H54 (cell line): ENCODE results near the gene SLC25A52.
"Not testable (repeated sequence)": the region's sequence is repeated elsewhere in the genome, so short reads cannot be mapped to it uniquely, and the experiment has no call there.

Source experiments
- DNase-seq: peaks from one replicate; pipeline ENCODE4 v3.0.0; 2011; ENCODE audit warnings: low spot score, mixed read lengths; ENCODE audit not compliant: insufficient read length
- FAIRE-seq: peaks from 3 replicates; lab custom pipeline; 2011; peaks lifted over from hg19 to GRCh38; lab: Jason Lieb, UNC
- POLR2A ChIP-seq: IDR thresholded peaks from 2 replicates; pipeline ENCODE4 v1.6.1; 2011; ENCODE audit warnings: low read depth, mild to moderate bottlenecking, low read length

SLC25A52 gene

DNA sequence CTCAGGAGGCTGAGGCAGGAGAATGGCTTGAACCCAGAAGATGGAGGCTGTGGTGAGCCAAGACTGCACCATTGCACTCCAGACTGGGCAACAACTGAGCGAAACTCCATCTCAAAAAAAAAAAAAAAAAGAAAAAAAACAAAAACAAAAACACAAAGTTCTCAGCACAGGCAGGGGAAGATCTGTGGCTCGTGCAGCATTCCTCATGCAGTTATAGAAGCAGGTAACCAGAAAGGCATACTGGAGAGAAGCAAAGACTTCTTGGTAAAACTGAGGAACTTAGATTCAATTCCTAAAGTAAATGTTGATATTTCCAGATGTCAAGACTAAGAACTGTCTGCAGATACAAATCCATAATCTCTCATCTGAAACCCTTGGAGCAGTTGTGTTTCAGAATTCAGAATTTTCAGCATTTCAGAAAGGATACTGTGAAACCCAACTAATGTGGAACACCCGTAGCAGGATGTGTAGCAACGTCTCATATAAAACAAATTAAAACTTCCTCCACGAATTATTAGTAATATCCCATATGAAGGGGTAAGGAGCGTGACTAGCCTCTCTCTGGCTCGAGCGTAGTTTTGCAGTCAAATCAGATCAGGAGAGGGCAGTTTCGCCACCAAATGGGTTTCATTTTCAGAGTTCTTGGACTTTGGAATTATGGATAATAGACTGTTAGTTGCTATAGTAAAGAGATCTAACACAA is 13.2 kb upstream of the SLC25A52 start:
- TF ChIP-seq POLR2A, result no peak
- no peak for DNase-seq
- no peak for FAIRE-seq

DNA sequence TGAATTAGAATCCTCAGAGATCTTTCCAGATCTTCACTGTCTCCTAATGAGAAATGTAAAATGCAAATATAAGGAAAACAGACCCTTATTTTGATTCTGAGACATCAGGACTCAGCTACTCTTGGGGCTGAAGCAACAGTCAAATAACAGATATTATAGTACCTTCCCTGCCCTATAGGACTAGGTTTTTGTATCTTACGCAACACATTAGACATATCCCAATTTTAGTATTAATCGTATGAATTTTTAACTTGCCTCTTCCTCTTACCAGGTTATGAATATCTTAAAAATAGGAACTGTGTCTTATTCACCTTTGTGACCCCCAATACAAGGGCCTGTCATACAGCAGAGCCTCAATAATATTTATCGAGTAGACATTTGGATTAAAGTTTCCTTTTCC is 12.0 kb upstream of the SLC25A52 start:
- FAIRE-seq (no peak), DNase-seq (no peak)
- TF ChIP-seq POLR2A, result no peak

DNA sequence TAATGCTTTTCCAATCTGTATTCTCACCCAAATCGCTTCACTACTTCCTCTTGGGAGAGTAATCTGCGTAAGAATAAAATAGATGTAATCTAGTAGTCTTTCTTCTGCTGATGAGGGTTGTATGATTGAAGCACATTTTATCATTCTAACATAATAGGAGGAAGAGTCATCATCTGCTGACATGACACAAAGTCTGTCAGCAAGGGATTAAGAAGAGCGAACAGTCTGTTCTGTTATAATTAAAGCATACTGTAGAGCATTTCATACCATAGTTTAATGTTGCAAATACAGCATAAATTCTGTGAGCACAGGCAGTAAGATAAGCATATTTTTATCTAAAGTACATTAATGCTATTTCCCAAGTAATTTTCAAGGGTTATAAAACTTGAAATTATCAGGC is 10.4 kb downstream of the SLC25A52 start:
- no peak for FAIRE-seq
- TF ChIP-seq POLR2A, result no peak
- no peak for DNase-seq

GRCh38 chr18:31746396-31746795 is 14.3 kb downstream of the SLC25A52 start:
- DNase-seq (no peak), FAIRE-seq (no peak)
- TF ChIP-seq POLR2A, result no peak

DNA sequence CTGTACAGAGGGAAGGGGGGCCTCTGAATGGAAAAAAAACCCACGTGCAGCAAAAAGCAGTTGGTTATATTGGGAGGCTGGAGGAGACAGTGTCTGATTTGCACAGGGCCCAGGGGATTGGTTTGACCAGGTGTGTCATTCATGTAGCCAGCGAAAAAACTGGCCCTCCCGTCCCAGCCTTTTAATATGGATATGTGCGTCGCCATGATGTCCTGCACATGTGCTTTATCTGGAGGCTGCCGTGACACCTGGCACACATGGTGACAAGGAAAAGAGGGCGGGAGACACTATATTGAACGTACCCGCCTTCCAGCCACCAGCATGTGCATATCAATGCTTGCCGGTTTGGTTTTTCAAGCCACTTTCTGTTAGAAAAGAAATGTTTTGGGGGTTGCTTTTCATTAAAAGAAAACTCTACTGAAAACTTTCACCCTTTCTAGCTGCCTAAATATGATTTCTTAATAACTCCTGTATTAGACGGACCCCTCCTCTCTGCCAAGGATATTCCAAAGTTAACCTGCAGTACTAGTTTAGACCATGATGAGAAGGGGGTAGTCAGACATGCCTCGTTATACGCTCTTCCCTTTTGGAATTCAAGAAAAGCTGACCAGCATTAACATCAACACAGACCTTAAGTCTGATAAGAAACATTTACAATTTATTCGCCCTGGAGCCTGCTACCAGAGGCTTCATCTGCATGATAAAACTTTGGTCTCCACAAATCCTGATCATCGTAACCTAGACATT is 16.2 kb downstream of the SLC25A52 start:
- FAIRE-seq (no peak), DNase-seq (no peak)
- TF ChIP-seq POLR2A, result no peak

GRCh38 chr18:31743600-31743999 is 17.1 kb downstream of the SLC25A52 start:
- not testable (repeated sequence) for DNase-seq, FAIRE-seq

DNA sequence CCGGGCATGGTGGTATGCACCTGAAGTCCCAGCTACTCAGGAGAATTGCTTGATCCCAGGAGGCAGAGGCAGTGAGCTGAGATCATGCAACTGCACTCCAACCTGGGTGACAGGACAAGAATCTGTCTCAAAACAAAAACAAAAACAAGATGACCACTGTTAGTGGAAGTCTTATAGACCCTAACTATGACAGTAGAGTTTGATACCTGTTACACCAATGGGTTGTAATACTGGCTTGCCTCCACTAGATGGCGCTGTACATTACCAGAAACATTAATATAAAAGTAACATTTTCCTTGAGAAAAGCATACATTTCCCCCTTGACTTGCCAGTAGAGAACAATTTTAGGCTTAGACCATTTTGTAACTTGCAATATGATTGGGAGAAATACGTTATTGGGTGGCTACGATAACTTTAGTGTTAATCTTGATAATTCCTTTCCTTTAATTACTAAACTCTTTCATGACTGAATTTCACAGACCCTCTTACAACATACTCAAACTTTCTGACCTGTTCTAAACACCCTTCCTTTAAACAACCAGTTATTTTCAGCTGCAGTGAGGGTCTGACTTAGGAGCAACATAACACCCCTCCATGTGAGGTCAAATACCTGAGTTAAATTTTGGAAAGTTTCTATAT is 19.5 kb downstream of the SLC25A52 start:
- FAIRE-seq, result no peak
- DNase-seq, result no peak

DNA sequence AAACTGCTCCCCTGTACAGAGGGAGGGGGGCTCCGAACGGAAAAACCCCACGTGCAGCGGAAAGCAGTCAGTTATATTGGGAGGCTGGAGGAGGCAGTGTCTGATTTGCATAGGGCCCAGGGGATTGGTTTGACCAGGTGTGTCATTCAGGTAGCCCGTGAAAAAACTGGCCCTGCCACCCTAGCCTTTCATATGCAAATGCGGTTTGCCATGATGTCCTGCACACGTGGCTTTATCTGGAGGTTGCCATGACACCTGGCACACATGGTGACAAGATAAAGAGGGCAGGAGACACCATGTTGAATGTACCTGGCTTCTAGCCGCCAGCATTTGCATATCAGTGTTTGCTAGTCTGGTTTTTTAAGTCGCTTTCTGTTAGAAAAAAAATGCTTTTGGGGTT is 20.5 kb downstream of the SLC25A52 start:
- FAIRE-seq, result no peak
- no peak for DNase-seq
- no peak for TF ChIP-seq POLR2A

More for the DNA sequence above, 19.5 kb downstream of the SLC25A52 start:
- no peak for TF ChIP-seq POLR2A

DNA sequence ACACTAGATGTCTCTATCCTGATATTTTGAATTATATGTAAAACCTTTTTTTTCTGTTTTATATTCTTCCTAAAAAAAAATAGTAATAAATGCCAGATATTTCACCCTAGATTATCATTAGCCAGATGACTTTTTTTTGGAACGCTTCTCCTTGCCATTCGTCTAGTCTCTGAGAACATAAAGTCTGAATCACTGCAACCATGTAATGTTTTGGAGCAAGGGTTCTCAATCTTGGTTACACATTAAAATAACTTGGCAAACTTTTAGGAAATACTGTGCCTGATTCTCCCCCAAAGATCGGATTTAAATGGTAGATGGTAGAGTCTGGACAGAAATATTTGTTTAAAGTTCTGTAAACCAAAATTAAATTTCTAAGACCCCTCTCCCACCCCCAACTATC is 21.0 kb downstream of the SLC25A52 start:
- TF ChIP-seq POLR2A, result no peak
- no peak for FAIRE-seq

DNA sequence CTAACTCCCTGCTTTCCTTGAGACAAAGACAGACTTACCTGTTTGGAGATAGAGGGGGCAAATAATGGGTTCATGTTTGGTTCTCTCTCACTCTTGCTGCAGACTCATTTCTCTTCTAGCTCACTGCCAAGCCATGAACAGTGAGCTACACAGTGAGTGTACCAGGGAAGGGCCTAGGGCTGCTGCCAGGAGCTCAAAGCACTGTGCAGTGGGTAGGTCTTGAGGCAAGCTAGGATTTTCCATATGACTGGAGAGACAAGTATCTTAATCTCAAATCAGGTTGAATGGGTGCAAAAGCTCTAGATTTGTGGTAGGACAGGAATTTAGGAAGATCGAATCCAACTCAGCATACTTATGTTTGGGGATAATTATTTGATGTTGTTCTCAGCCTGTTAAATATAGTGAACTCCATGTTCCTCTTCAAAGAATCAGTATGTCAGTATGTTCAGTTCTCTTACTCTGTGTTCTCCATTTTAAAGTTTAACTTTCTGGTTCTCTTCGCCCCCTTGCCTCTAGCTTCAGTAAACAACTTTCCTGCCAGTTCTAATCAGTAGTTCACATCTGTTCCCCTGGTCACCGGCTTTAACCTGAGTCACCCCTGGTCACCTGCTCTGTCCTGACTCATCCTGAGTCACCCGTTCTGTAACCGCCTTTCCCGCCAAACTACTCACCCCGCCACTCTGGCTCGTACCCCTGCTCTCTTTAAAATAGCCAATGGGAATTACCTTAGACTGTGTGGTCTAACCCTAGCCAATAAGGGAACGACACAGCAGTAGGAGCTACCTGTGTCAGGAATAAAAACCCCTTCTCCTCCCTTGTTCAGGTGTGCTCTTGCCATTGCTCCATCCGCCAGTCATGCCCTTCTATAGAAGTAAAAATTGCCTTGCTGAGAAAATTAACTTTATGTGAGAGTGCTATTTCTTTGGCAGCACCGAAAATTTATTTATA is 21.9 kb downstream of the SLC25A52 start:
- TF ChIP-seq POLR2A, result no peak
- FAIRE-seq (no peak), DNase-seq (no peak)

More for the DNA sequence above, 21.0 kb downstream of the SLC25A52 start:
- DNase-seq, result no peak

- FAIRE-seq (no peak), DNase-seq (no peak)
- TF ChIP-seq POLR2A, result no peak
Observed at GRCh38 chr18:31736630-31737029, 24.1 kb downstream of the SLC25A52 start.

- FAIRE-seq, result no peak
- no peak for TF ChIP-seq POLR2A
Observed at GRCh38 chr18:31731628-31732027, 29.1 kb downstream of the SLC25A52 start.

GRCh38 chr18:31729196-31729595 is 31.5 kb downstream of the SLC25A52 start:
- not testable (repeated sequence) for DNase-seq, FAIRE-seq

More at GRCh38 chr18:31731628-31732027, 29.1 kb downstream of the SLC25A52 start:
- no peak for DNase-seq
